GM12891 (cell line): ENCODE data around the gene TNFSF4.
"Not testable (repeated sequence)": the region's sequence is repeated elsewhere in the genome, so short reads cannot be mapped to it uniquely, and the experiment has no call there.

Experiments
- POLR2AphosphoS5 ChIP-seq: IDR thresholded peaks from 2 replicates; pipeline ENCODE4 v1.6.1; 2011; ENCODE audit warnings: low read depth, low read length, control low read depth
- TAF1 ChIP-seq: IDR thresholded peaks from 2 replicates; pipeline ENCODE4 v1.6.1; 2011; ENCODE audit warnings: low read depth, low read length, control low read depth

DNA sequence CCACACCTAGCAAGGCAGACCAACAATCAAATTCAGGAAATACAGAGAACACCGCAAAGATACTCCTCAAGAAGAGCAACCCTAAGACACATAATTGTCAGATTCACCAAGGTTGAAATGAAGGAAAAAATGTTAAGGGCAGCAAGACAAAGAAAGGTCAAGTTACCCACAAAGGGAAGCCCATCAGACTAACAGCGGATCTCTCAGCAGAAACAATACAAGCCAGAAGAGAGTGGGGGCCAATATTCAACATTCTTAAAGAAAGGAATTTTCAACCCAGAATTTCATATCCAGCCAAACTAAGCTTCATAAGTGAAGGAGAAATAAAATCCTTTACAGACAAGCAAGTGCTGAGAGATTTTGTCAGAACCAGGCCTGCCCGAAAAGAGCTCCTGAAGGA, 21.9 kb upstream of the TNFSF4 start:
- not testable (repeated sequence) for TF ChIP-seq TAF1, POLR2AphosphoS5
